ENCODE results near the gene VAV1. TPM values are rescaled to one million over a fixed set of nuclear protein-coding genes. Genes with fewer than 3 reads are reported as not detected.

Gene VAV1
- polyA plus RNA-seq, 1 donor from 2014 or later = not detected

GRCh38 chr19:6851359-6851758 is 78.9 kb downstream of the VAV1 start:
- H3K4me2 ChIP-seq (ENCODE audit: low read length) = no peak overlapping the region
- H3K27me3 ChIP-seq (ENCODE audit: insufficient read depth, low read depth, low read length) = no peaks in the 10 kb centered on the region
- no peaks in the 10 kb centered on the region for H3K9me3 ChIP-seq (ENCODE audit: low read length)
- H3K79me2 ChIP-seq (replicated peaks; ENCODE audit: insufficient read depth, low read length) = no peaks in the 10 kb centered on the region
- no peaks in the 10 kb centered on the region for H3F3A ChIP-seq (ENCODE audit: insufficient read depth, low read length, poor library complexity, severe bottlenecking)
- TF ChIP-seq SMC3 (conservative IDR thresholded peaks at IDR 0.05; ENCODE audit: poor library complexity) (no peak), TAF1 (IDR thresholded peaks at IDR 0.05; ENCODE audit: low read depth) (no peak), RAD21 (conservative IDR thresholded peaks at IDR 0.05) (no peak), REST (IDR thresholded peaks at IDR 0.05; ENCODE audit: borderline replicate concordance) (no peak), MXI1 (conservative IDR thresholded peaks at IDR 0.05; ENCODE audit: poor library complexity, severe bottlenecking) (no peak), POLR2AphosphoS5 (IDR thresholded peaks at IDR 0.05) (no peak), EP300 (conservative IDR thresholded peaks at IDR 0.05; ENCODE audit: poor library complexity, severe bottlenecking) (no peak), EZH2 (IDR thresholded peaks at IDR 0.05; ENCODE audit: borderline replicate concordance, insufficient read depth, low read length, poor library complexity, severe bottlenecking) (no peak), CTCF (IDR thresholded peaks at IDR 0.05; ENCODE audit: poor library complexity, severe bottlenecking) (no peak)
- no peak overlapping the region for H3K4me3 ChIP-seq (ENCODE audit: low read length)
- H3K36me3 ChIP-seq (ENCODE audit: insufficient read depth, low read length) = no peaks in the 10 kb centered on the region
- H3K9me2 ChIP-seq (ENCODE audit: insufficient read depth, low read length) = no peaks in the 10 kb centered on the region
- H2AFZ ChIP-seq (ENCODE audit: low read depth, low read length) = no peak overlapping the region
- no peak overlapping the region for H3K9ac ChIP-seq (ENCODE audit: low read length)
- H4K20me1 ChIP-seq (ENCODE audit: insufficient read depth) = no peaks in the 10 kb centered on the region
- H3K27ac ChIP-seq (ENCODE audit: low read length) = no peak overlapping the region

- Histone ChIP-seq H4K20me1 (ENCODE audit: insufficient read depth) (no peaks in the 10 kb centered on the region), H3K36me3 (ENCODE audit: insufficient read depth, low read length) (no peaks in the 10 kb centered on the region), H3F3A (ENCODE audit: insufficient read depth, low read length, poor library complexity, severe bottlenecking) (no peaks in the 10 kb centered on the region), H3K27me3 (ENCODE audit: insufficient read depth, low read depth, low read length) (no peaks in the 10 kb centered on the region), H3K4me2 (ENCODE audit: low read length) (no peak overlapping the region), H3K27ac (ENCODE audit: low read length) (no peak overlapping the region), H3K9me3 (ENCODE audit: low read length) (no peaks in the 10 kb centered on the region), H3K79me2 (replicated peaks; ENCODE audit: insufficient read depth, low read length) (no peaks in the 10 kb centered on the region), H3K9ac (ENCODE audit: low read length) (no peak overlapping the region), H3K9me2 (ENCODE audit: insufficient read depth, low read length) (no peaks in the 10 kb centered on the region), H3K4me3 (ENCODE audit: low read length) (no peak overlapping the region), H2AFZ (ENCODE audit: low read depth, low read length) (no peak overlapping the region)
- TF ChIP-seq EZH2 (IDR thresholded peaks at IDR 0.05; ENCODE audit: borderline replicate concordance, insufficient read depth, low read length, poor library complexity, severe bottlenecking) (no peak), TAF1 (IDR thresholded peaks at IDR 0.05; ENCODE audit: low read depth) (no peak), POLR2AphosphoS5 (IDR thresholded peaks at IDR 0.05) (no peak), REST (IDR thresholded peaks at IDR 0.05; ENCODE audit: borderline replicate concordance) (no peak), MXI1 (conservative IDR thresholded peaks at IDR 0.05; ENCODE audit: poor library complexity, severe bottlenecking) (no peak), EP300 (conservative IDR thresholded peaks at IDR 0.05; ENCODE audit: poor library complexity, severe bottlenecking) (no peak), CTCF (IDR thresholded peaks at IDR 0.05; ENCODE audit: poor library complexity, severe bottlenecking) (no peak), SMC3 (conservative IDR thresholded peaks at IDR 0.05; ENCODE audit: poor library complexity) (no peak), RAD21 (conservative IDR thresholded peaks at IDR 0.05) (no peak)
Measured at GRCh38 chr19:6852001-6852400, 79.5 kb downstream of the VAV1 start.
